ENCODE results near the gene GMDS. TPM values are rescaled to one million over a fixed set of nuclear protein-coding genes. Genes with fewer than 3 reads are reported as not detected.

Gene GMDS
- total and polyA plus RNA-seq, 7 donors, result 2.8 to 6.6 (median 4.7) TPM

DNA sequence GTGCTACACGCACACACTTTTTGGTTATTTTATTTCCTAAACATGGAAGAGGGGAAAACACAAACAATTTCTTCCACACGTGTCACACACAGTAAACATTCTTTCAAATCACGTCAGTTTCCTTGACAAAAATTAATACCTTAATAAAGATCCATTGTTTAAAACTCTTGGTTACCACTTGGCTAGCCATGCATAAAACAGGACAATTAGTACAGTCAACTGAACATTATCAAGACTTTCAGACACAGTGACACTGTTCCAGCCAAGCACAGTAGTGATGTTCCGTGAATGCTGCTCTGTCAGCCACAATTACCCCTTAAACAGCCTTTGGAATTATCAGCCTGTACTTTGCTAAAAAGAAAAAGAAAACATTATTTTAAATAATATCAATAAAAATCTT, 50.8 kb downstream of the GMDS start:
- Histone ChIP-seq H3K36me3 (ENCODE audit: insufficient read depth in 1 of 2, low read depth in 1 of 2) (no peaks in the 10 kb centered on the region), H3K4me1 (no peaks in the 10 kb centered on the region), H3K9me3 (no peaks in the 10 kb centered on the region), H3K27ac (no peak overlapping the region), H3K4me3 (no peak overlapping the region), H3K27me3 (ENCODE audit: insufficient read depth in 3 of 3, low read length in 2 of 3) (peaks cover 0 to 3% (median 0%) of the 10 kb centered on the region in 3 donors)
- no peak for DNase-seq
- 83 to 91% (median 90%) methylated on average over 4 of the region's 4 CpGs for WGBS, 3 donors
- TF ChIP-seq, protein P1, sequence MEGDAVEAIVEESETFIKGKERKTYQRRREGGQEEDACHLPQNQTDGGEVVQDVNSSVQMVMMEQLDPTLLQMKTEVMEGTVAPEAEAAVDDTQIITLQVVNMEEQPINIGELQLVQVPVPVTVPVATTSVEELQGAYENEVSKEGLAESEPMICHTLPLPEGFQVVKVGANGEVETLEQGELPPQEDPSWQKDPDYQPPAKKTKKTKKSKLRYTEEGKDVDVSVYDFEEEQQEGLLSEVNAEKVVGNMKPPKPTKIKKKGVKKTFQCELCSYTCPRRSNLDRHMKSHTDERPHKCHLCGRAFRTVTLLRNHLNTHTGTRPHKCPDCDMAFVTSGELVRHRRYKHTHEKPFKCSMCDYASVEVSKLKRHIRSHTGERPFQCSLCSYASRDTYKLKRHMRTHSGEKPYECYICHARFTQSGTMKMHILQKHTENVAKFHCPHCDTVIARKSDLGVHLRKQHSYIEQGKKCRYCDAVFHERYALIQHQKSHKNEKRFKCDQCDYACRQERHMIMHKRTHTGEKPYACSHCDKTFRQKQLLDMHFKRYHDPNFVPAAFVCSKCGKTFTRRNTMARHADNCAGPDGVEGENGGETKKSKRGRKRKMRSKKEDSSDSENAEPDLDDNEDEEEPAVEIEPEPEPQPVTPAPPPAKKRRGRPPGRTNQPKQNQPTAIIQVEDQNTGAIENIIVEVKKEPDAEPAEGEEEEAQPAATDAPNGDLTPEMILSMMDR (IDR thresholded peaks at IDR 0.05), result no peak
- no peak for ATAC-seq
- intact Hi-C loops (cut with DNase I), result loop anchor here (5.0 to 10.0 kb wide), 2 partner anchors 440 to 592 kb away; no protein-coding TSS in a partner anchor

DNA sequence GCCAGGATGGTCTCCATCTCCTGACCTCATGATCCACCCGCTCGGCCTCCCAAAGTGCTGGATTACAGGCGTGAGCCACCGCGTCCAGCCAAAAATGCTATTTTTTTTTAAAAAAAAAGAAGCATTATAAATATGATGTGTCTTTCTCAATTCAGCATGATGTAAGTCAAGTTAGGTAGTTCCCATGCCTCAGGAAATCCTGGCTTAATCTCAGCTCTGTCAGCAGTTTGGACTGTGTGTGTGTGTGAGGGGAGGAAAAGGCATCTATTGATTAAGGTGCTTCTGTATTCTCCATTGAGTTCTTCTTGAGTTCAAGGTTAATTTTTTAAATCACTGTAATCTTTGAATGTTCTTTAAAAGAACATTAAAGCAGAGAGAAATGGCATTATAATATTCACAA, 51.5 kb downstream of the GMDS start:
- H3K4me1 ChIP-seq, result no peaks in the 10 kb centered on the region
- H3K4me3 ChIP-seq, result no peak overlapping the region
- H3K27me3 ChIP-seq (ENCODE audit: insufficient read depth in 3 of 3, low read length in 2 of 3), result no peaks in the 10 kb centered on the region
- TF ChIP-seq, protein P1 (IDR thresholded peaks at IDR 0.05), result no peak
- DNase-seq, result no peak
- H3K36me3 ChIP-seq (ENCODE audit: insufficient read depth in 1 of 2, low read depth in 1 of 2), result no peaks in the 10 kb centered on the region
- no peaks in the 10 kb centered on the region for H3K9me3 ChIP-seq
- ATAC-seq, result no peak
- H3K27ac ChIP-seq, result no peak overlapping the region
- WGBS, 3 donors, result 82 to 98% (median 96%) methylated on average over 5 of the region's 5 CpGs
- intact Hi-C loops (cut with DNase I), result loop anchor here in 1 of 2 donors (10.0 kb wide), 1 partner anchor 441 kb away; no protein-coding TSS in a partner anchor

DNA sequence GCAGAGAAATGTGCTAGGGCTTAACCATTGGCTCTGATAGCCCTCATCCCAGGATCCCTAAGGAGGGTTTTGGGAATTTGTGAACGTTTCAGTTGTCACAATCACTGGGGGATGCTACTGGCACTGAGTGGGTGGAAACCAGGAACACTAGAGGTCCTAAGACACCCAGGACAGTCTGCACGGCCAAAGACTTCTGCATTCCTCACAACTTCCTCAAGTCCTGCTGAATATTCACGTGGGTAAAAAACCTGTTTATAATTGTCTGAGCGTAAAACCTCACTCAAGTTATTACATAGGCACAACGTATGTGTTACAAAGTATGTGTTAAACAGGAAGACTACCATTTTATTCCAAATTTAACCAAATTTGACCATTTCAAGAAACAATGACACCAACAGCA, 52.4 kb downstream of the GMDS start:
- WGBS, 3 donors, result 79 to 81% (median 79%) methylated on average over 5 of the region's 5 CpGs

DNA sequence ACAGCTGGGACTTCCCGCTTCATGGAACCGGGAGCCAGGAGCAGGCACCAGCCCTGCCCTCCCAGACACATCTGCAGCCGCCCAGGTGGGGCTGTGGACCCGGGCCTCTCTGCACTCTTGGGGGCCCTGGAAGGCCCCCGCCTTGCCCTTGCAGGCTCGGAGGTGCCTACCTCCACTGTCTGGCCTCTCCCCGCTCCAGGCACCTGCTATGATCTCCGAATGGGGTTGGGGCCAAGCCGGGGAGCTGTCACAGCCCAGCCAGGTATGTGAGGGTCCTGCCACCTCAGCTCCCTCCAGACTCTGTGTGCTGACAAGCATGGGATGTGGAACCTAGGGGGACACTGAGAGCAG, 54.0 kb downstream of the GMDS start:
- Histone ChIP-seq H3K36me3 (ENCODE audit: insufficient read depth in 1 of 2, low read depth in 1 of 2) (no peaks in the 10 kb centered on the region), H3K9me3 (no peaks in the 10 kb centered on the region), H3K4me3 (no peak overlapping the region), H3K27ac (no peak overlapping the region), H3K4me1 (no peaks in the 10 kb centered on the region), H3K27me3 (ENCODE audit: insufficient read depth in 3 of 3, low read length in 2 of 3) (no peaks in the 10 kb centered on the region)
- ATAC-seq, result no peak
- WGBS, 3 donors, result 96 to 99% (median 97%) methylated on average over 9 of the region's 9 CpGs
- TF ChIP-seq, protein P1 (IDR thresholded peaks at IDR 0.05), result no peak
- intact Hi-C loops (cut with DNase I), result loop anchor here in 1 of 2 donors (10.0 kb wide), 1 partner anchor 443 kb away; no protein-coding TSS in a partner anchor
- no peak for DNase-seq

More for the DNA sequence above, 52.4 kb downstream of the GMDS start:
- H3K4me3 ChIP-seq, result no peak overlapping the region
- no peaks in the 10 kb centered on the region for H3K4me1 ChIP-seq
- TF ChIP-seq, protein P1 (IDR thresholded peaks at IDR 0.05), result no peak
- DNase-seq (no peak), ATAC-seq (no peak)
- no peaks in the 10 kb centered on the region for H3K9me3 ChIP-seq
- no peaks in the 10 kb centered on the region for H3K27me3 ChIP-seq (ENCODE audit: insufficient read depth in 3 of 3, low read length in 2 of 3)
- H3K27ac ChIP-seq, result no peak overlapping the region
- H3K36me3 ChIP-seq (ENCODE audit: insufficient read depth in 1 of 2, low read depth in 1 of 2), result no peaks in the 10 kb centered on the region
- intact Hi-C loops (cut with DNase I), result loop anchor here in 1 of 2 donors (10.0 kb wide), 1 partner anchor 442 kb away; no protein-coding TSS in a partner anchor

Data from psoas muscle (tissue), 8 donors.